Activated CD4-positive, alpha-beta T cell treated with anti-CD3 and anti-CD28 coated beads for 36 hours (primary cell): ENCODE measurements around the gene CSNK2A1. TPM values are rescaled to one million over a fixed set of nuclear protein-coding genes. Genes with fewer than 3 reads are reported as not detected.

Source experiments
- ATAC-seq: fragments of 200-7000 bp; cut with Tn5 transposase; one replicate; pipeline ENCODE4 v1.10.0; 2021; ENCODE audit warnings: mild to moderate bottlenecking, moderate library complexity
- CTCF ChIA-PET: fragments of 350-600 bp; sonication (Branson Sonifier 250); formaldehyde crosslinking; loops from one replicate; lab custom pipeline; 2021; ENCODE audit warnings: antibody characterized with exemption; lab: Charles Lee
- POLR2A ChIA-PET: fragments of 350-600 bp; sonication (Branson Sonifier 250); formaldehyde crosslinking; loops from one replicate; lab custom pipeline; 2021; ENCODE audit warnings: antibody characterized with exemption, inconsistent platforms; lab: Charles Lee
- DNase-seq: peaks from one replicate; pipeline ENCODE4 v3.0.0-alpha.2; 2020
- H3K27ac Mint-ChIP-seq: one replicate; pipeline ENCODE4 v1.8.0; 2021; ENCODE audit warnings: mixed read lengths
- H3K27me3 Mint-ChIP-seq: one replicate; pipeline ENCODE4 v1.8.0; 2021; ENCODE audit warnings: mixed read lengths
- H3K36me3 Mint-ChIP-seq: one replicate; pipeline ENCODE4 v1.8.0; 2021; ENCODE audit warnings: low read depth, mixed read lengths
- H3K4me1 Mint-ChIP-seq: one replicate; pipeline ENCODE4 v1.8.0; 2021; ENCODE audit warnings: mixed read lengths
- H3K4me3 Mint-ChIP-seq: one replicate; pipeline ENCODE4 v1.8.0; 2021; ENCODE audit warnings: mild to moderate bottlenecking, moderate library complexity, mixed read lengths
- H3K9me3 Mint-ChIP-seq: one replicate; pipeline ENCODE4 v1.8.0; 2021; ENCODE audit warnings: low read depth, mixed read lengths
- intact Hi-C, 2 experiments: fragments of 100-400 bp; cut with DNase I in 1 of 2; cut with micrococcal nuclease in 1 of 2; formaldehyde crosslinking; loops; one replicate each; pipeline versions ENCODE4 v1.14.2 to v1.15.1; 2022 to 2024; cut with DNase I, micrococcal nuclease
- total RNA-seq, 2 experiments: library from RNA; stranded (reverse); gene quantifications; one replicate each; pipeline ENCODE4 v1.2.3, GENCODE V29; 2021

Gene CSNK2A1
- total RNA-seq, 2 experiments from 2014 or later, result 179 to 254 TPM

GRCh38 chr20:532530-532929, 11.1 kb downstream of the CSNK2A1 start:
- H3K36me3 Mint-ChIP-seq, result peaks cover 45% of the 10 kb centered on the region
- DNase-seq (no peak), ATAC-seq (no peak)
- no peak overlapping the region for H3K27ac Mint-ChIP-seq
- ChIA-PET CTCF (no interaction called here), POLR2A (no interaction called here)
- H3K27me3 Mint-ChIP-seq, result no peaks in the 10 kb centered on the region
- H3K4me3 Mint-ChIP-seq, result no peak overlapping the region
- intact Hi-C loops, result no loop called here
- peaks cover 68% of the 10 kb centered on the region for H3K4me1 Mint-ChIP-seq
- peaks cover 8% of the 10 kb centered on the region for H3K9me3 Mint-ChIP-seq

- CTCF ChIA-PET, result no interaction called here
- H3K36me3 Mint-ChIP-seq, result peaks cover 54% of the 10 kb centered on the region
These were observed 12.0 kb downstream of the CSNK2A1 start for GRCh38 chr20:531608-532007.

GRCh38 chr20:530321-530720, 13.3 kb downstream of the CSNK2A1 start:
- intact Hi-C loops, result no loop called here
- CTCF ChIA-PET, result interaction anchor here (0.9 kb wide), 1 partner anchor 33 kb away, joined by 3 read pairs; no protein-coding TSS in a partner anchor
- no peak overlapping the region for H3K4me3 Mint-ChIP-seq

More at GRCh38 chr20:531608-532007, 12.0 kb downstream of the CSNK2A1 start:
- Mint-ChIP-seq H3K9me3 (peaks cover 14% of the 10 kb centered on the region), H3K4me1 (peaks cover 59% of the 10 kb centered on the region), H3K27ac (no peak overlapping the region), H3K4me3 (no peak overlapping the region), H3K27me3 (no peaks in the 10 kb centered on the region)
- POLR2A ChIA-PET, result no interaction called here
- ATAC-seq, result no peak
- intact Hi-C loops, result no loop called here
- DNase-seq, result no peak

GRCh38 chr20:528923-529604, 14.5 kb downstream of the CSNK2A1 start:
- ChIA-PET POLR2A (interaction anchor here (0.6 kb wide), 1 partner anchor 32 kb away, joined by 3 read pairs; no protein-coding TSS in a partner anchor), CTCF (interaction anchor here (0.6 kb wide), 1 partner anchor 210 kb away, joined by 3 read pairs; no protein-coding TSS in a partner anchor)
- intact Hi-C loops, result no loop called here
- DNase-seq (peak; percentile 26), ATAC-seq (peak; percentile 99)
- H3K27ac Mint-ChIP-seq, result peak overlapping the region; percentile 91
- peaks cover 59% of the 10 kb centered on the region for H3K36me3 Mint-ChIP-seq
- peaks cover 14% of the 10 kb centered on the region for H3K9me3 Mint-ChIP-seq
- no peaks in the 10 kb centered on the region for H3K27me3 Mint-ChIP-seq
- peaks cover 36% of the 10 kb centered on the region for H3K4me1 Mint-ChIP-seq
- no peak overlapping the region for H3K4me3 Mint-ChIP-seq

More at GRCh38 chr20:530321-530720, 13.3 kb downstream of the CSNK2A1 start:
- no peak for ATAC-seq
- Mint-ChIP-seq H3K9me3 (peaks cover 14% of the 10 kb centered on the region), H3K27ac (peak overlapping the region; percentile 91), H3K4me1 (peaks cover 46% of the 10 kb centered on the region), H3K36me3 (peaks cover 63% of the 10 kb centered on the region), H3K27me3 (no peaks in the 10 kb centered on the region)
- DNase-seq, result no peak
- POLR2A ChIA-PET, result no interaction called here

- intact Hi-C loops, result no loop called here
- ATAC-seq (no peak), DNase-seq (no peak)
- Mint-ChIP-seq H3K9me3 (peaks cover 14% of the 10 kb centered on the region), H3K4me1 (peaks cover 24% of the 10 kb centered on the region), H3K27ac (peak overlapping the region; percentile 91), H3K4me3 (no peak overlapping the region), H3K27me3 (no peaks in the 10 kb centered on the region), H3K36me3 (peaks cover 61% of the 10 kb centered on the region)
- ChIA-PET POLR2A (no interaction called here), CTCF (no interaction called here)
These were observed 16.1 kb downstream of the CSNK2A1 start for GRCh38 chr20:527571-527886.

- intact Hi-C loops, result no loop called here
- no peaks in the 10 kb centered on the region for H3K27me3 Mint-ChIP-seq
- H3K4me1 Mint-ChIP-seq, result peaks cover 8% of the 10 kb centered on the region
- peaks cover 18% of the 10 kb centered on the region for H3K9me3 Mint-ChIP-seq
- DNase-seq (no peak), ATAC-seq (no peak)
- H3K27ac Mint-ChIP-seq, result no peak overlapping the region
- peaks cover 64% of the 10 kb centered on the region for H3K36me3 Mint-ChIP-seq
- CTCF ChIA-PET, result interaction anchor here (1.9 kb wide), 1 partner anchor 15 kb away, joined by 6 read pairs; no protein-coding TSS in a partner anchor
- no peak overlapping the region for H3K4me3 Mint-ChIP-seq
- POLR2A ChIA-PET, result no interaction called here
These were observed 21.7 kb downstream of the CSNK2A1 start for GRCh38 chr20:521860-522259.

- Mint-ChIP-seq H3K4me3 (no peak overlapping the region), H3K9me3 (peaks cover 18% of the 10 kb centered on the region), H3K4me1 (peaks cover 22% of the 10 kb centered on the region), H3K27ac (no peak overlapping the region), H3K27me3 (no peaks in the 10 kb centered on the region), H3K36me3 (peaks cover 63% of the 10 kb centered on the region)
- ATAC-seq (no peak), DNase-seq (no peak)
- CTCF ChIA-PET, result interaction anchor here (1.4 kb wide), 1 partner anchor 301 kb away, joined by 3 read pairs; no protein-coding TSS in a partner anchor
- intact Hi-C loops, result no loop called here
- POLR2A ChIA-PET, result no interaction called here
These were observed 23.6 kb downstream of the CSNK2A1 start for GRCh38 chr20:519999-520398.

- Mint-ChIP-seq H3K27ac (no peak overlapping the region), H3K9me3 (peaks cover 18% of the 10 kb centered on the region), H3K4me1 (peaks cover 37% of the 10 kb centered on the region), H3K27me3 (no peaks in the 10 kb centered on the region), H3K4me3 (no peak overlapping the region), H3K36me3 (peaks cover 55% of the 10 kb centered on the region)
- no peak for ATAC-seq
- intact Hi-C loops, result no loop called here
- ChIA-PET CTCF (no interaction called here), POLR2A (no interaction called here)
- DNase-seq, result no peak
These were observed 26.4 kb downstream of the CSNK2A1 start for GRCh38 chr20:517221-517620.

GRCh38 chr20:516799-517198, 26.8 kb downstream of the CSNK2A1 start:
- H3K36me3 Mint-ChIP-seq, result peaks cover 51% of the 10 kb centered on the region
- H3K27ac Mint-ChIP-seq, result no peak overlapping the region
- peaks cover 18% of the 10 kb centered on the region for H3K9me3 Mint-ChIP-seq
- DNase-seq, result no peak
- H3K4me1 Mint-ChIP-seq, result peaks cover 40% of the 10 kb centered on the region
- no peak overlapping the region for H3K4me3 Mint-ChIP-seq
- intact Hi-C loops, result no loop called here
- POLR2A ChIA-PET, result no interaction called here
- H3K27me3 Mint-ChIP-seq, result no peaks in the 10 kb centered on the region
- CTCF ChIA-PET, result interaction anchor here (1.1 kb wide), 1 partner anchor 25 kb away, joined by 5 read pairs; no protein-coding TSS in a partner anchor
- no peak for ATAC-seq

- peaks cover 41% of the 10 kb centered on the region for H3K4me1 Mint-ChIP-seq
- intact Hi-C loops, result no loop called here
- peaks cover 40% of the 10 kb centered on the region for H3K36me3 Mint-ChIP-seq
- H3K4me3 Mint-ChIP-seq, result no peak overlapping the region
- ATAC-seq (no peak), DNase-seq (no peak)
- peaks cover 13% of the 10 kb centered on the region for H3K9me3 Mint-ChIP-seq
- POLR2A ChIA-PET, result no interaction called here
- no peaks in the 10 kb centered on the region for H3K27me3 Mint-ChIP-seq
- CTCF ChIA-PET, result interaction anchor here (0.6 to 1.5 kb wide), 3 partner anchors 13 to 27 kb away, joined by 4 to 5 read pairs (median 5); no protein-coding TSS in a partner anchor
- H3K27ac Mint-ChIP-seq, result no peak overlapping the region
These were observed 27.9 kb downstream of the CSNK2A1 start for GRCh38 chr20:515696-516095.

GRCh38 chr20:513429-513828, 30.2 kb downstream of the CSNK2A1 start:
- intact Hi-C loops, result no loop called here
- ATAC-seq, result no peak
- peaks cover 30% of the 10 kb centered on the region for H3K36me3 Mint-ChIP-seq
- H3K27me3 Mint-ChIP-seq, result no peaks in the 10 kb centered on the region
- H3K4me1 Mint-ChIP-seq, result peaks cover 53% of the 10 kb centered on the region
- H3K4me3 Mint-ChIP-seq, result no peak overlapping the region
- H3K27ac Mint-ChIP-seq, result no peak overlapping the region
- H3K9me3 Mint-ChIP-seq, result no peaks in the 10 kb centered on the region
- ChIA-PET CTCF (interaction anchor here (1.0 to 1.1 kb wide), 2 partner anchors 156 to 183 kb away, joined by 3 read pairs; no protein-coding TSS in a partner anchor), POLR2A (no interaction called here)
- DNase-seq, result no peak
